Calu3 (cell line): ENCODE measurements around the gene KIF26B. TPM values are rescaled to one million over a fixed set of nuclear protein-coding genes. Genes with fewer than 3 reads are reported as not detected.

Source experiments
- BruUV-seq: library from RNA; stranded (reverse); fragments of 400-500 nt; replicated peaks from 2 replicates; lab custom pipeline; 2021; lab: Mats Ljungman, UMichigan
- CTCF ChIA-PET: fragments of 300-600 bp; sonication (Branson Sonifier 250); formaldehyde crosslinking; loops from one replicate; lab custom pipeline; 2022; ENCODE audit warnings: antibody characterized with exemption; lab: Charles Lee
- DNase-seq: peaks from one replicate; pipeline ENCODE4 v3.0.0; 2022
- H3K27ac Mint-ChIP-seq: one replicate; pipeline ENCODE4 v1.8.0; 2022; ENCODE audit warnings: mixed read lengths; ENCODE audit not compliant: unreplicated experiment
- H3K27me3 Mint-ChIP-seq: one replicate; pipeline ENCODE4 v1.8.0; 2022; ENCODE audit warnings: mixed read lengths; ENCODE audit not compliant: unreplicated experiment
- H3K36me3 Mint-ChIP-seq: one replicate; pipeline ENCODE4 v1.8.0; 2022; ENCODE audit warnings: mild to moderate bottlenecking, moderate library complexity, mixed read lengths; ENCODE audit not compliant: insufficient read depth, unreplicated experiment
- H3K4me1 Mint-ChIP-seq: one replicate; pipeline ENCODE4 v1.8.0; 2022; ENCODE audit warnings: mild to moderate bottlenecking, low read depth, mixed read lengths; ENCODE audit not compliant: unreplicated experiment
- H3K4me3 Mint-ChIP-seq: one replicate; pipeline ENCODE4 v1.8.0; 2022; ENCODE audit warnings: mild to moderate bottlenecking, low read depth, moderate library complexity, mixed read lengths; ENCODE audit not compliant: unreplicated experiment
- H3K9me3 Mint-ChIP-seq: one replicate; pipeline ENCODE4 v1.8.0; 2022; ENCODE audit warnings: low read depth, mixed read lengths; ENCODE audit not compliant: unreplicated experiment
- CTCF ChIP-seq: fragments of 200-600 bp; IDR thresholded peaks from one replicate; pipeline ENCODE4 v1.8.0; 2022; ENCODE audit warnings: antibody characterized with exemption; ENCODE audit not compliant: unreplicated experiment
- intact Hi-C: fragments of 100-400 bp; cut with micrococcal nuclease; formaldehyde crosslinking; loops from one replicate; pipeline ENCODE4 v1.10.0; 2022; ENCODE audit not compliant: unreplicated experiment
- total RNA-seq: library from RNA; stranded (reverse); gene quantifications from 2 replicates; pipeline ENCODE4 v1.2.3, GENCODE V29; 2022

The KIF26B gene
- total RNA-seq, 1 experiment from 2014 or later = 1.1 TPM

GRCh38 chr1:245684166-245684565 lies 529.4 kb downstream of the KIF26B start:
- Mint-ChIP-seq H3K4me1 (no peaks in the 10 kb centered on the region), H3K36me3 (peaks cover 3% of the 10 kb centered on the region), H3K9me3 (peaks cover 11% of the 10 kb centered on the region), H3K27me3 (no peaks in the 10 kb centered on the region), H3K4me3 (no peak overlapping the region), H3K27ac (no peak overlapping the region)
- no peak for DNase-seq
- CTCF ChIA-PET = no interaction called here
- intact Hi-C loops = no loop called here
- no TSS peak for BruUV-seq
- TF ChIP-seq CTCF = no peak

- no peaks in the 10 kb centered on the region for H3K4me1 Mint-ChIP-seq
- no peak overlapping the region for H3K4me3 Mint-ChIP-seq
- intact Hi-C loops = no loop called here
- no peak for TF ChIP-seq CTCF
- peaks cover 11% of the 10 kb centered on the region for H3K9me3 Mint-ChIP-seq
- H3K36me3 Mint-ChIP-seq = peaks cover 3% of the 10 kb centered on the region
- no peak overlapping the region for H3K27ac Mint-ChIP-seq
- DNase-seq = no peak
- no TSS peak for BruUV-seq
- CTCF ChIA-PET = no interaction called here
- H3K27me3 Mint-ChIP-seq = no peaks in the 10 kb centered on the region
Observed at GRCh38 chr1:245684571-245684970, 529.8 kb downstream of the KIF26B start.

- H3K36me3 Mint-ChIP-seq = peaks cover 3% of the 10 kb centered on the region
- no peak overlapping the region for H3K4me3 Mint-ChIP-seq
- TF ChIP-seq CTCF = no peak
- intact Hi-C loops = no loop called here
- no TSS peak for BruUV-seq
- CTCF ChIA-PET = no interaction called here
- peaks cover 11% of the 10 kb centered on the region for H3K9me3 Mint-ChIP-seq
- H3K27ac Mint-ChIP-seq = no peak overlapping the region
- H3K4me1 Mint-ChIP-seq = no peaks in the 10 kb centered on the region
- H3K27me3 Mint-ChIP-seq = no peaks in the 10 kb centered on the region
- no peak for DNase-seq
Observed at GRCh38 chr1:245685111-245685810, 530.5 kb downstream of the KIF26B start.

GRCh38 chr1:245686006-245686405 lies 531.2 kb downstream of the KIF26B start:
- no peak for DNase-seq
- H3K9me3 Mint-ChIP-seq = peaks cover 8% of the 10 kb centered on the region
- H3K27ac Mint-ChIP-seq = no peak overlapping the region
- H3K4me3 Mint-ChIP-seq = no peak overlapping the region
- H3K36me3 Mint-ChIP-seq = peaks cover 3% of the 10 kb centered on the region
- intact Hi-C loops = no loop called here
- no peaks in the 10 kb centered on the region for H3K27me3 Mint-ChIP-seq
- no TSS peak for BruUV-seq
- TF ChIP-seq CTCF = no peak
- CTCF ChIA-PET = no interaction called here
- no peaks in the 10 kb centered on the region for H3K4me1 Mint-ChIP-seq
